HepG2 (cell line): ENCODE results near the gene ARHGEF39. TPM values are rescaled to one million over a fixed set of nuclear protein-coding genes. Genes with fewer than 3 reads are reported as not detected.

Experiments
- ARID2 ChIP-seq: sonication (generic); formaldehyde crosslinking; IDR thresholded peaks from 2 replicates; pipeline ENCODE4 v1.8.1; 2022; ENCODE audit warnings: mild to moderate bottlenecking, missing genetic modification reagents, borderline replicate concordance
- CBX1 ChIP-seq: IDR thresholded peaks from one replicate; pipeline ENCODE4 v1.6.1; 2016; ENCODE audit warnings: antibody characterized with exemption, low read depth
- GPBP1L1 ChIP-seq: sonication (generic); formaldehyde crosslinking; IDR thresholded peaks from 2 replicates; pipeline ENCODE4 v1.5.0; 2020; ENCODE audit warnings: mild to moderate bottlenecking, missing genetic modification reagents
- KMT2B ChIP-seq: IDR thresholded peaks from 2 replicates; pipeline ENCODE4 v1.6.1; 2016; ENCODE audit warnings: missing genetic modification reagents, missing compliant biosample characterization
- MTF1 ChIP-seq: sonication (generic); formaldehyde crosslinking; IDR thresholded peaks from 2 replicates; pipeline ENCODE4 v1.5.0; 2020; ENCODE audit warnings: missing genetic modification reagents
- POLR2AphosphoS2 ChIP-seq: IDR thresholded peaks from 2 replicates; pipeline ENCODE4 v1.6.1; 2011; ENCODE audit warnings: low read depth, low read length, improper control_type of control experiment
- RFX1 ChIP-seq: fragments of 450-650 bp; IDR thresholded peaks from 2 replicates; pipeline ENCODE4 v1.6.1; 2017
- RFXAP ChIP-seq: sonication (generic); formaldehyde crosslinking; IDR thresholded peaks from 2 replicates; pipeline ENCODE4 v1.4.0; 2020; ENCODE audit warnings: missing genetic modification reagents, borderline replicate concordance
- SKI ChIP-seq: fragments of 450-650 bp; IDR thresholded peaks from one replicate; pipeline ENCODE4 v1.6.1; 2018; ENCODE audit warnings: mild to moderate bottlenecking; ENCODE audit not compliant: partially characterized antibody
- SMAD9 ChIP-seq: sonication (generic); formaldehyde crosslinking; IDR thresholded peaks from 2 replicates; pipeline ENCODE4 v1.5.1; 2020; ENCODE audit warnings: mild to moderate bottlenecking, missing genetic modification reagents
- SNAI1 ChIP-seq: sonication (generic); formaldehyde crosslinking; IDR thresholded peaks from 2 replicates; pipeline ENCODE4 v1.5.0; 2020; ENCODE audit warnings: mild to moderate bottlenecking, missing genetic modification reagents, borderline replicate concordance
- TIGD3 ChIP-seq: sonication (generic); formaldehyde crosslinking; IDR thresholded peaks from 2 replicates; pipeline ENCODE4 v1.5.1; 2020; ENCODE audit warnings: mild to moderate bottlenecking, missing genetic modification reagents, borderline replicate concordance
- ZFP41 ChIP-seq: sonication (generic); formaldehyde crosslinking; IDR thresholded peaks from 2 replicates; pipeline ENCODE4 v1.4.0; 2020; ENCODE audit warnings: mild to moderate bottlenecking, missing genetic modification reagents, borderline replicate concordance
- ZFY ChIP-seq: sonication (generic); formaldehyde crosslinking; IDR thresholded peaks from 2 replicates; pipeline ENCODE4 v1.4.0; 2020; ENCODE audit warnings: missing genetic modification reagents
- ZMAT3 ChIP-seq: sonication (generic); formaldehyde crosslinking; conservative IDR thresholded peaks from 2 replicates; pipeline ENCODE4 v1.7.0; 2021; ENCODE audit warnings: missing genetic modification reagents
- ZNF142 ChIP-seq: sonication (generic); formaldehyde crosslinking; IDR thresholded peaks from 2 replicates; pipeline ENCODE4 v1.4.0; 2020; ENCODE audit warnings: missing genetic modification reagents
- ZNF275 ChIP-seq: sonication (generic); formaldehyde crosslinking; IDR thresholded peaks from 2 replicates; pipeline ENCODE4 v1.8.0; 2022; ENCODE audit warnings: missing genetic modification reagents, mild to moderate bottlenecking, inconsistent platforms, borderline replicate concordance
- ZNF331 ChIP-seq: sonication (generic); formaldehyde crosslinking; IDR thresholded peaks from 2 replicates; pipeline ENCODE4 v1.4.0; 2020; ENCODE audit warnings: missing genetic modification reagents
- ZNF335 ChIP-seq: sonication (generic); formaldehyde crosslinking; IDR thresholded peaks from 2 replicates; pipeline ENCODE4 v1.4.0; 2020; ENCODE audit warnings: missing genetic modification reagents
- ZNF776 ChIP-seq: sonication (generic); formaldehyde crosslinking; IDR thresholded peaks from 2 replicates; pipeline ENCODE4 v1.4.0; 2020; ENCODE audit warnings: mild to moderate bottlenecking, missing genetic modification reagents
- ZNF777 ChIP-seq: sonication (generic); formaldehyde crosslinking; IDR thresholded peaks from 2 replicates; pipeline ENCODE4 v1.4.0; 2020; ENCODE audit warnings: missing genetic modification reagents
- ZSCAN22 ChIP-seq: sonication (generic); formaldehyde crosslinking; IDR thresholded peaks from 2 replicates; pipeline ENCODE4 v1.4.0; 2020; ENCODE audit warnings: mild to moderate bottlenecking, missing genetic modification reagents
- polyA plus RNA-seq, 8 experiments: library from polyadenylated mRNA; depleted of rRNA in 3 of 8; stranded (reverse) in 7 of 8; unstranded in 1 of 8; fragments of >200 nt; fragmentation: Illumina TruSeq in 4 of 8; extraction: Trizol in 4 of 8; gene quantifications; 2 replicates each; pipeline versions ENCODE4 v1.2.1 to v1.2.3, GENCODE V29; 2011 to 2016; ENCODE audit warnings: low read depth in 4 of 8, missing spikeins in 1 of 8, mixed read lengths in 1 of 8; ENCODE audit not compliant: insufficient read depth in 1 of 8
- total RNA-seq, 5 experiments: library from RNA; depleted of rRNA; stranded (reverse); fragments of >200 nt; fragmentation: Illumina TruSeq; extraction: Trizol; gene quantifications; 2 replicates each; pipeline ENCODE4 v1.2.3, GENCODE V29; 2016; ENCODE audit warnings: low read depth in 1 of 5

ARHGEF39 gene
- total and polyA plus RNA-seq, 2 of the 13 experiments (the other 11 are each of a cell fraction or from before 2014, with no cell fraction given), result 11.2 to 12.3 TPM

GRCh38 chr9:35657546-35658136 is 7.4 kb downstream of the ARHGEF39 start, which contains the start of gene RMRP (continued):
- TF ChIP-seq SNAI1 (CRISPR knock-in tag) (no peak), ZNF275 (CRISPR knock-in tag) (peak; percentile 90), RFXAP (CRISPR knock-in tag) (peak; percentile 93), ZMAT3 (peak; percentile 97), MTF1 (CRISPR knock-in tag) (peak; percentile 94; the same call in 1 of the 2 replicates), ZFP41 (CRISPR knock-in tag) (peak; percentile 61; the same call in 1 of the 2 replicates), ZNF335 (CRISPR knock-in tag) (no peak; the same call in 1 of the 2 replicates), TIGD3 (CRISPR knock-in tag) (0 out of 2 replicates have a peak, but pooled peaks have one; percentile 56), RFX1 (peak; percentile 87), ZNF331 (CRISPR knock-in tag) (peak; percentile 98), KMT2B (CRISPR knock-in tag) (peak; percentile 74; the same call in 1 of the 2 replicates), ARID2 (CRISPR knock-in tag) (peak; percentile 81; the same call in 1 of the 2 replicates), ZNF777 (CRISPR knock-in tag) (peak; percentile 58; the same call in 1 of the 2 replicates), SKI (peak; percentile 44), ZNF142 (peak; percentile 85), GPBP1L1 (no peak), SMAD9 (CRISPR knock-in tag) (peak; percentile 95), ZNF776 (no peak; the same call in 1 of the 2 replicates), ZSCAN22 (CRISPR knock-in tag) (no peak), CBX1 (peak; percentile 98), POLR2AphosphoS2 (no peak), ZFY (CRISPR knock-in tag) (peak; percentile 70; the same call in 1 of the 2 replicates)
